Measurements from ENCODE around the gene ACTR1B. TPM values are rescaled to one million over a fixed set of nuclear protein-coding genes. Genes with fewer than 3 reads are reported as not detected.

The ACTR1B gene
- total RNA-seq, 1 donor from 2014 or later: 56.6 TPM

GRCh38 chr2:97703741-97704140 lies 39.9 kb upstream of the ACTR1B start:
- no peak for DNase-seq (ENCODE audit: extremely low spot score, unreplicated experiment)
- H3K9me3 Mint-ChIP-seq (ENCODE audit: unreplicated experiment): no peaks in the 10 kb centered on the region
- H3K27me3 Mint-ChIP-seq (ENCODE audit: unreplicated experiment): no peaks in the 10 kb centered on the region
- no peak for TF ChIP-seq CTCF (IDR thresholded peaks at IDR 0.05)
- peaks cover 6% of the 10 kb centered on the region for H3K4me1 Mint-ChIP-seq (ENCODE audit: unreplicated experiment)
- H3K36me3 Mint-ChIP-seq (ENCODE audit: unreplicated experiment): no peaks in the 10 kb centered on the region
- H3K4me3 Mint-ChIP-seq (ENCODE audit: unreplicated experiment): no peak overlapping the region
- H3K27ac Mint-ChIP-seq (ENCODE audit: unreplicated experiment): no peak overlapping the region

GRCh38 chr2:97702731-97703470 lies 39.1 kb upstream of the ACTR1B start:
- no peak for TF ChIP-seq CTCF (IDR thresholded peaks at IDR 0.05)
- Mint-ChIP-seq H3K36me3 (ENCODE audit: unreplicated experiment) (no peaks in the 10 kb centered on the region), H3K27me3 (ENCODE audit: unreplicated experiment) (no peaks in the 10 kb centered on the region), H3K27ac (ENCODE audit: unreplicated experiment) (no peak overlapping the region), H3K4me1 (ENCODE audit: unreplicated experiment) (peaks cover 6% of the 10 kb centered on the region), H3K4me3 (ENCODE audit: unreplicated experiment) (no peak overlapping the region), H3K9me3 (ENCODE audit: unreplicated experiment) (no peaks in the 10 kb centered on the region)
- peak; percentile 57 for DNase-seq (ENCODE audit: extremely low spot score, unreplicated experiment)

- H3K9me3 Mint-ChIP-seq (ENCODE audit: unreplicated experiment): no peaks in the 10 kb centered on the region
- no peak overlapping the region for H3K4me3 Mint-ChIP-seq (ENCODE audit: unreplicated experiment)
- H3K27ac Mint-ChIP-seq (ENCODE audit: unreplicated experiment): no peak overlapping the region
- peaks cover 9% of the 10 kb centered on the region for H3K4me1 Mint-ChIP-seq (ENCODE audit: unreplicated experiment)
- H3K27me3 Mint-ChIP-seq (ENCODE audit: unreplicated experiment): no peaks in the 10 kb centered on the region
- no peaks in the 10 kb centered on the region for H3K36me3 Mint-ChIP-seq (ENCODE audit: unreplicated experiment)
- DNase-seq (ENCODE audit: extremely low spot score, unreplicated experiment): peak; percentile 59
- no peak for TF ChIP-seq CTCF (IDR thresholded peaks at IDR 0.05)
Observed at GRCh38 chr2:97701851-97702465, 38.1 kb upstream of the ACTR1B start.

GRCh38 chr2:97701186-97701585 lies 37.3 kb upstream of the ACTR1B start:
- no peak for TF ChIP-seq CTCF (IDR thresholded peaks at IDR 0.05)
- H3K4me3 Mint-ChIP-seq (ENCODE audit: unreplicated experiment): no peak overlapping the region
- no peak overlapping the region for H3K27ac Mint-ChIP-seq (ENCODE audit: unreplicated experiment)
- no peaks in the 10 kb centered on the region for H3K36me3 Mint-ChIP-seq (ENCODE audit: unreplicated experiment)
- no peaks in the 10 kb centered on the region for H3K9me3 Mint-ChIP-seq (ENCODE audit: unreplicated experiment)
- no peaks in the 10 kb centered on the region for H3K27me3 Mint-ChIP-seq (ENCODE audit: unreplicated experiment)
- DNase-seq (ENCODE audit: extremely low spot score, unreplicated experiment): peak; percentile 81
- peaks cover 10% of the 10 kb centered on the region for H3K4me1 Mint-ChIP-seq (ENCODE audit: unreplicated experiment)

- Mint-ChIP-seq H3K9me3 (ENCODE audit: unreplicated experiment) (no peaks in the 10 kb centered on the region), H3K4me1 (ENCODE audit: unreplicated experiment) (peaks cover 10% of the 10 kb centered on the region), H3K4me3 (ENCODE audit: unreplicated experiment) (no peak overlapping the region), H3K36me3 (ENCODE audit: unreplicated experiment) (no peaks in the 10 kb centered on the region), H3K27ac (ENCODE audit: unreplicated experiment) (no peak overlapping the region), H3K27me3 (ENCODE audit: unreplicated experiment) (no peaks in the 10 kb centered on the region)
- peak; percentile 71 for TF ChIP-seq CTCF (IDR thresholded peaks at IDR 0.05)
- DNase-seq (ENCODE audit: extremely low spot score, unreplicated experiment): peak; percentile 80
Observed at GRCh38 chr2:97699765-97700444, 36.1 kb upstream of the ACTR1B start.
